K562 (cell line): ENCODE data around the gene CCL27. TPM values are rescaled to one million over a fixed set of nuclear protein-coding genes. Genes with fewer than 3 reads are reported as not detected.

Source experiments
- JUNB ChIP-seq: fragments of 450-650 bp; formaldehyde crosslinking; conservative IDR thresholded peaks from 2 replicates; pipeline ENCODE4 v1.4.0; 2020; ENCODE audit warnings: mild to moderate bottlenecking
- TCF3 ChIP-seq: sonication (generic); formaldehyde crosslinking; IDR thresholded peaks from 2 replicates; pipeline ENCODE4 v1.4.0; 2020; ENCODE audit warnings: mild to moderate bottlenecking, missing genetic modification reagents
- ZC3H4 ChIP-seq: sonication (generic); formaldehyde crosslinking; IDR thresholded peaks from 2 replicates; pipeline ENCODE4 v1.9.0; 2021; ENCODE audit warnings: missing genetic modification reagents, borderline replicate concordance
- polyA plus RNA-seq, 8 experiments: library from polyadenylated mRNA; depleted of rRNA in 4 of 8; stranded (reverse) in 5 of 8; unstranded in 3 of 8; fragments of >200 nt; fragmentation: Nextera tagmentation in 2 of 8; fragmentation: Illumina TruSeq in 1 of 8; extraction: Ambion mirVana in 2 of 8; extraction: Trizol in 1 of 8; gene quantifications; 2 replicates each; pipeline versions ENCODE4 v1.2.1 to v1.2.3, GENCODE V29; 2011 to 2014; ENCODE audit warnings: inconsistent platforms in 1 of 8, missing spikeins in 1 of 8
- total RNA-seq, 7 experiments: library from RNA; depleted of rRNA in 6 of 7; stranded (reverse); fragments of >200 nt in 6 of 7; fragmentation: Illumina TruSeq in 2 of 7; extraction: Trizol in 2 of 7; gene quantifications; 2 replicates each; pipeline versions ENCODE4 v1.2.1 to v1.2.3, GENCODE V29; 2011 to 2021; ENCODE audit warnings: low replicate concordance in 1 of 7
- TF ChIP-seq, protein P1 (sequence below): fragments of 450-650 bp; IDR thresholded peaks from 2 replicates; pipeline ENCODE4 v1.6.1; 2016; ENCODE audit warnings: mild to moderate bottlenecking, moderate library complexity

CCL27 gene
- total and polyA plus RNA-seq, 9 of the 15 experiments (the other 6 are each of a cell fraction or from before 2014, with no cell fraction given) = 0.10 to 0.53 (median 0.27) TPM; not detected in 5

DNA sequence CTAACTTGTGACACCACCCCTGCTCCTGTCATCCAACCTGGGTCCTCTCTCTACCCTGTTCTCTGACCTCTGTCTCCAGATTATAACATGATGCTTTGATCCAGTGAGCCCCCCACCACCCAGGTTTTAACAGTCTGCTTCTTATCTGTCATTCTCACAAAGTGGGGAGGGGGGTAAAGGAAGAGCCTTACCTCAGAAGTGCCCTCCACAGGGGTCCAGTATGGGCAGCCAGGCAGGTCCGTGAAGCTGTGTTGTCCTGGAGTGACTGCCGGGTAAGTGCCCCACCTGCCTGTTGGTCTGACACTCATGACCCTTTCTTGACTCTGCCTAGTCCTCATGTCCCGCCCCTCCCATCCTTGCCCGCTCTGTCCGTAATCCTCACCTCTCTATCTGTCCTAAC, 7.1 kb downstream of the CCL27 start (continued):
- TF ChIP-seq, protein P1, sequence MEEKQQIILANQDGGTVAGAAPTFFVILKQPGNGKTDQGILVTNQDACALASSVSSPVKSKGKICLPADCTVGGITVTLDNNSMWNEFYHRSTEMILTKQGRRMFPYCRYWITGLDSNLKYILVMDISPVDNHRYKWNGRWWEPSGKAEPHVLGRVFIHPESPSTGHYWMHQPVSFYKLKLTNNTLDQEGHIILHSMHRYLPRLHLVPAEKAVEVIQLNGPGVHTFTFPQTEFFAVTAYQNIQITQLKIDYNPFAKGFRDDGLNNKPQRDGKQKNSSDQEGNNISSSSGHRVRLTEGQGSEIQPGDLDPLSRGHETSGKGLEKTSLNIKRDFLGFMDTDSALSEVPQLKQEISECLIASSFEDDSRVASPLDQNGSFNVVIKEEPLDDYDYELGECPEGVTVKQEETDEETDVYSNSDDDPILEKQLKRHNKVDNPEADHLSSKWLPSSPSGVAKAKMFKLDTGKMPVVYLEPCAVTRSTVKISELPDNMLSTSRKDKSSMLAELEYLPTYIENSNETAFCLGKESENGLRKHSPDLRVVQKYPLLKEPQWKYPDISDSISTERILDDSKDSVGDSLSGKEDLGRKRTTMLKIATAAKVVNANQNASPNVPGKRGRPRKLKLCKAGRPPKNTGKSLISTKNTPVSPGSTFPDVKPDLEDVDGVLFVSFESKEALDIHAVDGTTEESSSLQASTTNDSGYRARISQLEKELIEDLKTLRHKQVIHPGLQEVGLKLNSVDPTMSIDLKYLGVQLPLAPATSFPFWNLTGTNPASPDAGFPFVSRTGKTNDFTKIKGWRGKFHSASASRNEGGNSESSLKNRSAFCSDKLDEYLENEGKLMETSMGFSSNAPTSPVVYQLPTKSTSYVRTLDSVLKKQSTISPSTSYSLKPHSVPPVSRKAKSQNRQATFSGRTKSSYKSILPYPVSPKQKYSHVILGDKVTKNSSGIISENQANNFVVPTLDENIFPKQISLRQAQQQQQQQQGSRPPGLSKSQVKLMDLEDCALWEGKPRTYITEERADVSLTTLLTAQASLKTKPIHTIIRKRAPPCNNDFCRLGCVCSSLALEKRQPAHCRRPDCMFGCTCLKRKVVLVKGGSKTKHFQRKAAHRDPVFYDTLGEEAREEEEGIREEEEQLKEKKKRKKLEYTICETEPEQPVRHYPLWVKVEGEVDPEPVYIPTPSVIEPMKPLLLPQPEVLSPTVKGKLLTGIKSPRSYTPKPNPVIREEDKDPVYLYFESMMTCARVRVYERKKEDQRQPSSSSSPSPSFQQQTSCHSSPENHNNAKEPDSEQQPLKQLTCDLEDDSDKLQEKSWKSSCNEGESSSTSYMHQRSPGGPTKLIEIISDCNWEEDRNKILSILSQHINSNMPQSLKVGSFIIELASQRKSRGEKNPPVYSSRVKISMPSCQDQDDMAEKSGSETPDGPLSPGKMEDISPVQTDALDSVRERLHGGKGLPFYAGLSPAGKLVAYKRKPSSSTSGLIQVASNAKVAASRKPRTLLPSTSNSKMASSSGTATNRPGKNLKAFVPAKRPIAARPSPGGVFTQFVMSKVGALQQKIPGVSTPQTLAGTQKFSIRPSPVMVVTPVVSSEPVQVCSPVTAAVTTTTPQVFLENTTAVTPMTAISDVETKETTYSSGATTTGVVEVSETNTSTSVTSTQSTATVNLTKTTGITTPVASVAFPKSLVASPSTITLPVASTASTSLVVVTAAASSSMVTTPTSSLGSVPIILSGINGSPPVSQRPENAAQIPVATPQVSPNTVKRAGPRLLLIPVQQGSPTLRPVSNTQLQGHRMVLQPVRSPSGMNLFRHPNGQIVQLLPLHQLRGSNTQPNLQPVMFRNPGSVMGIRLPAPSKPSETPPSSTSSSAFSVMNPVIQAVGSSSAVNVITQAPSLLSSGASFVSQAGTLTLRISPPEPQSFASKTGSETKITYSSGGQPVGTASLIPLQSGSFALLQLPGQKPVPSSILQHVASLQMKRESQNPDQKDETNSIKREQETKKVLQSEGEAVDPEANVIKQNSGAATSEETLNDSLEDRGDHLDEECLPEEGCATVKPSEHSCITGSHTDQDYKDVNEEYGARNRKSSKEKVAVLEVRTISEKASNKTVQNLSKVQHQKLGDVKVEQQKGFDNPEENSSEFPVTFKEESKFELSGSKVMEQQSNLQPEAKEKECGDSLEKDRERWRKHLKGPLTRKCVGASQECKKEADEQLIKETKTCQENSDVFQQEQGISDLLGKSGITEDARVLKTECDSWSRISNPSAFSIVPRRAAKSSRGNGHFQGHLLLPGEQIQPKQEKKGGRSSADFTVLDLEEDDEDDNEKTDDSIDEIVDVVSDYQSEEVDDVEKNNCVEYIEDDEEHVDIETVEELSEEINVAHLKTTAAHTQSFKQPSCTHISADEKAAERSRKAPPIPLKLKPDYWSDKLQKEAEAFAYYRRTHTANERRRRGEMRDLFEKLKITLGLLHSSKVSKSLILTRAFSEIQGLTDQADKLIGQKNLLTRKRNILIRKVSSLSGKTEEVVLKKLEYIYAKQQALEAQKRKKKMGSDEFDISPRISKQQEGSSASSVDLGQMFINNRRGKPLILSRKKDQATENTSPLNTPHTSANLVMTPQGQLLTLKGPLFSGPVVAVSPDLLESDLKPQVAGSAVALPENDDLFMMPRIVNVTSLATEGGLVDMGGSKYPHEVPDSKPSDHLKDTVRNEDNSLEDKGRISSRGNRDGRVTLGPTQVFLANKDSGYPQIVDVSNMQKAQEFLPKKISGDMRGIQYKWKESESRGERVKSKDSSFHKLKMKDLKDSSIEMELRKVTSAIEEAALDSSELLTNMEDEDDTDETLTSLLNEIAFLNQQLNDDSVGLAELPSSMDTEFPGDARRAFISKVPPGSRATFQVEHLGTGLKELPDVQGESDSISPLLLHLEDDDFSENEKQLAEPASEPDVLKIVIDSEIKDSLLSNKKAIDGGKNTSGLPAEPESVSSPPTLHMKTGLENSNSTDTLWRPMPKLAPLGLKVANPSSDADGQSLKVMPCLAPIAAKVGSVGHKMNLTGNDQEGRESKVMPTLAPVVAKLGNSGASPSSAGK = no peak
- TF ChIP-seq TCF3 (CRISPR knock-in tag) (no peak), ZC3H4 (CRISPR knock-in tag) (no peak), JUNB (no peak)
